GM18499 (cell line): ENCODE results near the gene TTC33.
"Not testable (repeated sequence)": the region's sequence is repeated elsewhere in the genome, so short reads cannot be mapped to it uniquely, and the experiment has no call there.

Experiments used
- ATAC-seq: cut with Tn5 transposase; IDR thresholded peaks from one replicate; pipeline ENCODE4 v1.9.1; 2021; ENCODE audit warnings: moderate number of reproducible peaks; ENCODE audit not compliant: insufficient read depth, unreplicated experiment

TTC33 gene

GRCh38 chr5:40660751-40661150 lies 95.0 kb downstream of the TTC33 start:
- ATAC-seq: no peak

GRCh38 chr5:40656766-40657165 lies 99.0 kb downstream of the TTC33 start:
- ATAC-seq: no peak

GRCh38 chr5:40656091-40656490 lies 99.7 kb downstream of the TTC33 start:
- not testable (repeated sequence) for ATAC-seq

- ATAC-seq: no peak
Measured at GRCh38 chr5:40655138-40655537, 100.6 kb downstream of the TTC33 start.

- ATAC-seq: no peak
Measured at GRCh38 chr5:40654377-40654991, 101.3 kb downstream of the TTC33 start.

GRCh38 chr5:40653221-40654022 lies 102.3 kb downstream of the TTC33 start:
- no peak for ATAC-seq

GRCh38 chr5:40652441-40653220 lies 103.1 kb downstream of the TTC33 start:
- no peak for ATAC-seq

GRCh38 chr5:40651201-40651600 lies 104.6 kb downstream of the TTC33 start:
- ATAC-seq: no peak

- ATAC-seq: no peak
Measured at GRCh38 chr5:40649463-40650030, 106.2 kb downstream of the TTC33 start.

GRCh38 chr5:40648150-40648549 lies 107.6 kb downstream of the TTC33 start:
- no peak for ATAC-seq

- ATAC-seq: no peak
Measured at GRCh38 chr5:40646266-40646665, 109.5 kb downstream of the TTC33 start.

GRCh38 chr5:40639531-40639930 lies 116.2 kb downstream of the TTC33 start:
- ATAC-seq: not testable (repeated sequence)

- ATAC-seq: no peak
Measured at GRCh38 chr5:40634593-40634992, 121.2 kb downstream of the TTC33 start.

- ATAC-seq: no peak
Measured at GRCh38 chr5:40634154-40634553, 121.6 kb downstream of the TTC33 start.

GRCh38 chr5:40631236-40631635 lies 124.5 kb downstream of the TTC33 start:
- no peak for ATAC-seq

- no peak for ATAC-seq
Measured at GRCh38 chr5:40630126-40630525, 125.6 kb downstream of the TTC33 start.

GRCh38 chr5:40628407-40628806 lies 127.4 kb downstream of the TTC33 start:
- no peak for ATAC-seq

GRCh38 chr5:40627706-40628105 lies 128.1 kb downstream of the TTC33 start:
- ATAC-seq: no peak

- no peak for ATAC-seq
Measured at GRCh38 chr5:40626801-40627200, 129.0 kb downstream of the TTC33 start.

- ATAC-seq: no peak
Measured at GRCh38 chr5:40623480-40624420, 132.0 kb downstream of the TTC33 start.
